C4-2B (cell line): ENCODE measurements around the gene E4F1.

Source experiments
- CTCF ChIP-seq: fragments of 450-650 bp; conservative IDR thresholded peaks from 2 replicates; pipeline ENCODE4 v1.5.1; 2017; ENCODE audit warnings: mild to moderate bottlenecking
- ZFX ChIP-seq: fragments of 450-650 bp; IDR thresholded peaks from 2 replicates; pipeline ENCODE4 v1.6.1; 2017

GRCh38 chr16:2278956-2279800 lies 55.8 kb downstream of the E4F1 start:
- TF ChIP-seq CTCF = no peak
- TF ChIP-seq ZFX = no peak
